ENCODE data around the gene FRMD4B.

The FRMD4B gene

DNA sequence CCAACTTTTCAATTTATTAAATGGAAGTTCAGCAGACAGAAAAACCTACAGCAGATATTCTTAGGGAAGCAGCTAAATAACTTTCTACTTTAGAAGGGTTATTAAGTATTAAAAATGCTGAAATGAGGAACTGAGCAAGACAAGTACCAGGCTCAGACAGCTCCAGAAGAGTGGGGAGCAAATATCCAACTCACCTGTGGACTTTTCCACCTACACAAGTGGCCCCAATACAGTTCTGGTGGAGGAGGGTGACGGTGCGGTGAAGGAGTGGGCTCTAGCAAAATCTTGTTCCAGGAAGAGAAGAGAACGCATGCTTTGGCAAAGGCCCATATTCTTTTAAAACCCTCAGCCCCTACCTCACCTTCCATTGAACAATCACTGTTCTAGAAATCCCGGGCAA, 133.7 kb downstream of the FRMD4B start:
- no peak overlapping the region for H3K9ac ChIP-seq (ENCODE audit: insufficient read length)
- no peaks in the 10 kb centered on the region for H3K9me3 ChIP-seq (ENCODE audit: low read depth, low read length)
- DNase-seq (ENCODE audit: low read depth, low spot score) = no peak
- no peak overlapping the region for H3K27ac ChIP-seq
- H3K4me3 ChIP-seq = no peak overlapping the region
- no peak for TF ChIP-seq FOXP2 (optimal IDR thresholded peaks at IDR 0.05; ENCODE audit: control extremely low read depth, extremely low read length, insufficient read depth)
- TF ChIP-seq EZH2 (IDR thresholded peaks at IDR 0.05) = no peak
- no peak for TF ChIP-seq POLR2AphosphoS5 (IDR thresholded peaks at IDR 0.05; ENCODE audit: borderline replicate concordance, low read depth, low read length)
- H3K36me3 ChIP-seq (ENCODE audit: insufficient read depth, low read length) = no peaks in the 10 kb centered on the region

DNA sequence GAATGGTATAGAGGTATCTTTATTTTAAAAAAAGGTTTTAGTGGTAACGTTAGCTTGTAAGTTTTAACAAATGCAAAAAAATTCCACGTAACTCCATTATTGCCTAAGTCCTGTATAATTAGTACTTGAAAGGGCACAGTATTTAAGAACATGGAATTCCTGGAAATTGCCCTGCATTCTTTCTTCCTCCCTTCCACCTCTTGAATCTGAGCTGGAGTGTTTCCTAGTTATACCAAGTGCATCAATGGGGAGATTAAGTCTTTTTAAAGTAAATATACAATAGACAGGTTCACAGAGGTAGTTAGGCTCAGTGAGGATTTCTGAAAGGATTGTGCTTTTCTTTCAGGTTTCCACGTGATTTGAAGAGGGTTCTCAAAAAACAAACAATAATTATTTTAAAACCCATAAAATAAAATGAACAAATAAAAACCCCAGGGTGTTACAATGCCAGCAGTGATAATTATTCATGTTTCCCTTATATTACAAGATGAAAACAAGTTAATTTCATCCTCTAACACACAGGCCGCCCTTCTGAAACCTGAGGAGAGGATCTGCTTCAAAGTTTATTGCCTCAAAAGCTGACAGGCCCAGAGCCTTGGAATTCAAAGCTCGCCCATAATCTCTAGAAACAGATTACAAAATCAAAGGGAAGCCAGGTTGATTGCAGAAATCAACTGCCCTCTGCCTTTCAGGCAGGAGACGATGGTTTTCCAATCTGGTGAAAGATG, 134.6 kb downstream of the FRMD4B start:
- no peak overlapping the region for H3K9ac ChIP-seq (ENCODE audit: insufficient read length)
- DNase-seq (ENCODE audit: low read depth, low spot score) = no peak
- no peak overlapping the region for H3K4me3 ChIP-seq
- H3K9me3 ChIP-seq (ENCODE audit: low read depth, low read length) = no peaks in the 10 kb centered on the region
- no peak overlapping the region for H3K27ac ChIP-seq
- TF ChIP-seq EZH2 (IDR thresholded peaks at IDR 0.05) (no peak), POLR2AphosphoS5 (IDR thresholded peaks at IDR 0.05; ENCODE audit: borderline replicate concordance, low read depth, low read length) (no peak), FOXP2 (optimal IDR thresholded peaks at IDR 0.05; ENCODE audit: control extremely low read depth, extremely low read length, insufficient read depth) (no peak)
- no peaks in the 10 kb centered on the region for H3K36me3 ChIP-seq (ENCODE audit: insufficient read depth, low read length)

DNA sequence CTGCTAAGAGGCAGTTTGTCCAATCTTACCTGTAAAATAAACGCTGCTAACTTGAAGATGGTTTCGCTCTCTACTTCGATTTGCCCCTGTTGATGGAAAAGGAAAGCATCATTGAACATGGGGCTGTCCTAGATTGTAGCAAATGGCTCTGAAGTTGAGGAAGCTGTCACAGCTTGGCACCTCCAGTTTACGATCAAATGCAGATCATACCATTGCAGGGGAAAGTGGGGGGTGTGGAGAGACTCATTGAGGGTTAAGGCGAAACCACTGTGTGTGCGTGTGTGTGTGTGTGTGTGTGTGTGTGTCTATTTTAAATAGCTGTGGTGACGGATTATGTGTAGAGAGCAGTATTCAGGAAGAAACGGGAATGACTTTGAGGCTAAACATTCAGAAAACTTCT, 135.9 kb downstream of the FRMD4B start:
- no peaks in the 10 kb centered on the region for H3K9me3 ChIP-seq (ENCODE audit: low read depth, low read length)
- TF ChIP-seq FOXP2 (optimal IDR thresholded peaks at IDR 0.05; ENCODE audit: control extremely low read depth, extremely low read length, insufficient read depth) (no peak), EZH2 (IDR thresholded peaks at IDR 0.05) (no peak), POLR2AphosphoS5 (IDR thresholded peaks at IDR 0.05; ENCODE audit: borderline replicate concordance, low read depth, low read length) (no peak)
- H3K27ac ChIP-seq = no peak overlapping the region
- DNase-seq (ENCODE audit: low read depth, low spot score) = no peak
- H3K36me3 ChIP-seq (ENCODE audit: insufficient read depth, low read length) = no peaks in the 10 kb centered on the region
- no peak overlapping the region for H3K4me3 ChIP-seq
- no peak overlapping the region for H3K9ac ChIP-seq (ENCODE audit: insufficient read length)

DNA sequence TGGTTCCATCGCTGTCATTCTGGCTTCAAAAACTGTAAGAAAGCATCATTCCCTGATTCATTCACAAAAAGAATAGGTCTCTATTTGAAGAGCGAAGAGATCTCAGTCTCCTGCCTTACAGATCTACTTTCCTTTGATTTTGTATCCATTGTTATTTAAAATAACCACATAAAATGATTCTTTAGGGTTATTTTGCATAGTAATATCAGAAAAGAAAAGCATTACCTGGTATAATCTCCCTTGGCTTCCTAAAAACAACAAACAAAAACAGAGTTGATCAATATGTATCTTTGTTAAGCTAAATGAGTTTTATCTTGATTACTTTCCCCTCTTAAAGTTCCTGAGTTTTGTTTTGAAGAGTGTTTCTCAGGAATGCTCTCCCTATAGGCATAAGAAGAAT, 136.9 kb downstream of the FRMD4B start:
- H3K4me3 ChIP-seq = no peak overlapping the region
- no peak for DNase-seq (ENCODE audit: low read depth, low spot score)
- no peak overlapping the region for H3K9ac ChIP-seq (ENCODE audit: insufficient read length)
- no peaks in the 10 kb centered on the region for H3K36me3 ChIP-seq (ENCODE audit: insufficient read depth, low read length)
- no peaks in the 10 kb centered on the region for H3K9me3 ChIP-seq (ENCODE audit: low read depth, low read length)
- H3K27ac ChIP-seq = no peak overlapping the region
- no peak for TF ChIP-seq FOXP2 (optimal IDR thresholded peaks at IDR 0.05; ENCODE audit: control extremely low read depth, extremely low read length, insufficient read depth)
- TF ChIP-seq EZH2 (IDR thresholded peaks at IDR 0.05) = no peak
- no peak for TF ChIP-seq POLR2AphosphoS5 (IDR thresholded peaks at IDR 0.05; ENCODE audit: borderline replicate concordance, low read depth, low read length)

DNA sequence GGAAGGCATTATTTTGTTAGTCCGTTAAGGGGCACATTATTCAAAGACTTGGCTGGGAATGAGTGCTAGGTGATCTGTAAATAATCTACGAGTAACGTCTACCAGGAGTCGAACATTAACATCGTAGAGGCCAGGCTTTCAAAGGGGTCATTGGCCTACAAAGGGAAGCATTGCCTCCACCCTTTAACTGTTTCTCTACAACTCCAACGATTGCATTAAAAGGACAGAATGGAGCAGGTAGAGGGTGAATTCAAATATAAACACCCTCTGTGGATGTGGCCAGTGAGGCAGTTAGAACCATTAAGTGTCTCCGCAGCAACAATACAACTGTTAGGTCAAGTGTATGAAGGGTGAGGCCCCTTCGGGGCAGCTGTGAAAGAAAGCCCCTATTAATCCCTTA, 137.5 kb downstream of the FRMD4B start:
- Histone ChIP-seq H3K9ac (ENCODE audit: insufficient read length) (no peak overlapping the region), H3K27ac (no peak overlapping the region), H3K4me3 (no peak overlapping the region), H3K36me3 (ENCODE audit: insufficient read depth, low read length) (no peaks in the 10 kb centered on the region), H3K9me3 (ENCODE audit: low read depth, low read length) (no peaks in the 10 kb centered on the region)
- TF ChIP-seq POLR2AphosphoS5 (IDR thresholded peaks at IDR 0.05; ENCODE audit: borderline replicate concordance, low read depth, low read length) = no peak
- TF ChIP-seq EZH2 (IDR thresholded peaks at IDR 0.05) = no peak
- TF ChIP-seq FOXP2 (optimal IDR thresholded peaks at IDR 0.05; ENCODE audit: control extremely low read depth, extremely low read length, insufficient read depth) = no peak
- DNase-seq (ENCODE audit: low read depth, low spot score) = no peak

DNA sequence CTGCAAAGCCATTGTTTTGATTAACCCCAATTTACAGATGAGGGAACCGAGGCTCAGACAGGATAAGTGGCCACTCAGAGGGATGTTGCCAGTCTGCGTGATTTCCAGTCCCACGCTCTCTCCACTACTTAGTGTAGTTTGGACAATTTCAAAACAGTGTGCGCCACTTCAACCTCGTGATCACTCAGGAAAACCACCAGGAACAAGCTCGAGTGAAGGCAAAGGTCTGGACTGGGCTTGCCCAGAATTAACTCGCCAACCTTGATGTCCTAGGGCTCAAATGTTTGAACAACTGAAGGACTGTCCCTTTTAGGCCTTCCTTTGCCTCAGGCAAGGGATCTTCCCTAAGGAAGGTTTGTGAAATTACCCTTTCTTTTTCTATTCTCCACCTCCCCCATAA, 139.3 kb downstream of the FRMD4B start:
- no peak overlapping the region for H3K4me3 ChIP-seq
- no peaks in the 10 kb centered on the region for H3K36me3 ChIP-seq (ENCODE audit: insufficient read depth, low read length)
- H3K9me3 ChIP-seq (ENCODE audit: low read depth, low read length) = no peaks in the 10 kb centered on the region
- no peak for DNase-seq (ENCODE audit: low read depth, low spot score)
- no peak overlapping the region for H3K27ac ChIP-seq
- TF ChIP-seq POLR2AphosphoS5 (IDR thresholded peaks at IDR 0.05; ENCODE audit: borderline replicate concordance, low read depth, low read length) (no peak), EZH2 (IDR thresholded peaks at IDR 0.05) (no peak), FOXP2 (optimal IDR thresholded peaks at IDR 0.05; ENCODE audit: control extremely low read depth, extremely low read length, insufficient read depth) (no peak)
- H3K9ac ChIP-seq (ENCODE audit: insufficient read length) = no peak overlapping the region

DNA sequence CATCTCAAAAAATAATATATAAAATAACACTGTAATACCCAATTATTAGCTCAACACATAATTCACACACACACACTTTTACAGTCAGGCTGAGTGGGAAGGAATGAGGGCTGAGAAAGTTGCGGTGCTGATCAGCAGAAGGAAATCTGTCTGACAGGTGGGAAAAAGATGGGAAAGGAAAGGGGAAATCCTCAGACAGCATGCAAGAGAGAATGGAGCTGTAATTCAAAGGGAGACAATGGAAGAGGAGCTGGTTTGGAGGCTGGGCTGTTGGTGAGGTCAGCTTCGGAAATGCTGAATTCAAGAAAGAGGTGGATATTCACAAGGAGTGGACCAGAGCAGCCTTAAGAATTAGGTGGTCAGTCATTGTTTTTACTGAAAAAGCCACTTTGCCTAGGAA, 141.8 kb downstream of the FRMD4B start:
- H3K9ac ChIP-seq (ENCODE audit: insufficient read length) = no peak overlapping the region
- H3K4me3 ChIP-seq = no peak overlapping the region
- H3K27ac ChIP-seq = no peak overlapping the region
- no peak for DNase-seq (ENCODE audit: low read depth, low spot score)
- H3K36me3 ChIP-seq (ENCODE audit: insufficient read depth, low read length) = no peaks in the 10 kb centered on the region
- no peak for TF ChIP-seq FOXP2 (optimal IDR thresholded peaks at IDR 0.05; ENCODE audit: control extremely low read depth, extremely low read length, insufficient read depth)
- no peak for TF ChIP-seq POLR2AphosphoS5 (IDR thresholded peaks at IDR 0.05; ENCODE audit: borderline replicate concordance, low read depth, low read length)
- TF ChIP-seq EZH2 (IDR thresholded peaks at IDR 0.05) = no peak
- no peaks in the 10 kb centered on the region for H3K9me3 ChIP-seq (ENCODE audit: low read depth, low read length)

DNA sequence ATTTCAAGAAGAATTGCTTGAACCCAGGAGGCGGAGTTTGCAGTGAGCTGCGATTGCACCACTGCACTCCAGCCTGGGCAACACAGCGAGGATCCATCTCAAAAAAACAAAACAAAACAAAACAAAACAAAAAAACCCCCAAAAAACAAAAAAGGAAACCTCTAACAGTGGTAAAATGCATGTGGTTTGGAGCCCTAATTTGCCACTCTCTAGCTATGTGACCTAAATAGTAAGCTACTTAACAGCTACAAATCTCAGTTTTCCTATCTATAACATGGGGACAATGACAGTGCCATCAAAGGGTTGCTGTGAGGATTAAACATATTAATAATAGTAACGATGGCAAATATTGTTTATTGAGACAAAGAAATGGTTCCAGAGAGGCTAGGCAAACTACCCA, 144.1 kb downstream of the FRMD4B start:
- TF ChIP-seq FOXP2 (optimal IDR thresholded peaks at IDR 0.05; ENCODE audit: control extremely low read depth, extremely low read length, insufficient read depth) (no peak), EZH2 (IDR thresholded peaks at IDR 0.05) (no peak), POLR2AphosphoS5 (IDR thresholded peaks at IDR 0.05; ENCODE audit: borderline replicate concordance, low read depth, low read length) (no peak)
- no peak overlapping the region for H3K4me3 ChIP-seq
- H3K9me3 ChIP-seq (ENCODE audit: low read depth, low read length) = no peaks in the 10 kb centered on the region
- DNase-seq (ENCODE audit: low read depth, low spot score) = no peak
- H3K27ac ChIP-seq = no peak overlapping the region
- no peaks in the 10 kb centered on the region for H3K36me3 ChIP-seq (ENCODE audit: insufficient read depth, low read length)
- no peak overlapping the region for H3K9ac ChIP-seq (ENCODE audit: insufficient read length)

All from SK-N-MC (cell line).